ENCODE measurements around the gene UACA.
A peak's percentile ranks its signal among the peaks of the same experiment; 100 is the strongest.
"Not testable (repeated sequence)": the region's sequence is repeated elsewhere in the genome, so short reads cannot be mapped to it uniquely, and the experiment has no call there.

UACA gene

DNA sequence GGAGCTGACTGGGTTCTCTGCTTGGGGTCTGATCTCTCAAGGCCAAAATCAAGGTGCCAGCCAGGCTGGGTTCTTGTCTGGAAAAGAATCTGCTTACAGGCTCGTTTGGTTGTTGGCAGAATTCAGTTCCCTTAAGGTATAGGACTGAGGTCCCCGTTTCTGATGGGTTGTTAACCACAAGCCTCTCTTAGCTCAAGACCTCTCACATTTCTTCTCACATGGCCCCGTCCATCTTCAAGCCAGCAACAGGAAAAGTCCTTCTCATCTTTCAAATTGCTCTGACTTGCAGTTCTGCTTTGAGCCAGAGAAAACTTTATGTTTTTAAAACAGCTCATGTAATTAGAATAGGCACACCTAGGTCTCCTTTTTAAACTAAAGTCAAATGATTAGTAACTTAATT, 20.4 kb downstream of the UACA start:
- DNase-seq (ENCODE audit: low read depth), result no peak
- TF ChIP-seq MYC (IDR thresholded peaks at IDR 0.05; ENCODE audit: low read depth, low read length), result no peak
- no peak for TF ChIP-seq POLR2A (IDR thresholded peaks at IDR 0.05; ENCODE audit: extremely low read depth, insufficient read length)
- TF ChIP-seq, protein P1, sequence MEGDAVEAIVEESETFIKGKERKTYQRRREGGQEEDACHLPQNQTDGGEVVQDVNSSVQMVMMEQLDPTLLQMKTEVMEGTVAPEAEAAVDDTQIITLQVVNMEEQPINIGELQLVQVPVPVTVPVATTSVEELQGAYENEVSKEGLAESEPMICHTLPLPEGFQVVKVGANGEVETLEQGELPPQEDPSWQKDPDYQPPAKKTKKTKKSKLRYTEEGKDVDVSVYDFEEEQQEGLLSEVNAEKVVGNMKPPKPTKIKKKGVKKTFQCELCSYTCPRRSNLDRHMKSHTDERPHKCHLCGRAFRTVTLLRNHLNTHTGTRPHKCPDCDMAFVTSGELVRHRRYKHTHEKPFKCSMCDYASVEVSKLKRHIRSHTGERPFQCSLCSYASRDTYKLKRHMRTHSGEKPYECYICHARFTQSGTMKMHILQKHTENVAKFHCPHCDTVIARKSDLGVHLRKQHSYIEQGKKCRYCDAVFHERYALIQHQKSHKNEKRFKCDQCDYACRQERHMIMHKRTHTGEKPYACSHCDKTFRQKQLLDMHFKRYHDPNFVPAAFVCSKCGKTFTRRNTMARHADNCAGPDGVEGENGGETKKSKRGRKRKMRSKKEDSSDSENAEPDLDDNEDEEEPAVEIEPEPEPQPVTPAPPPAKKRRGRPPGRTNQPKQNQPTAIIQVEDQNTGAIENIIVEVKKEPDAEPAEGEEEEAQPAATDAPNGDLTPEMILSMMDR (IDR thresholded peaks at IDR 0.05; ENCODE audit: low read depth, low read length), result no peak
- TF ChIP-seq, protein P2, sequence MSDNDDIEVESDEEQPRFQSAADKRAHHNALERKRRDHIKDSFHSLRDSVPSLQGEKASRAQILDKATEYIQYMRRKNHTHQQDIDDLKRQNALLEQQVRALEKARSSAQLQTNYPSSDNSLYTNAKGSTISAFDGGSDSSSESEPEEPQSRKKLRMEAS (IDR thresholded peaks at IDR 0.05; ENCODE audit: low read depth, low read length), result no peak
- H3K4me3 ChIP-seq (ENCODE audit: low read depth, low read length), result no peak overlapping the region

- TF ChIP-seq, protein P1 (IDR thresholded peaks at IDR 0.05; ENCODE audit: low read depth, low read length), result no peak
- TF ChIP-seq MYC (IDR thresholded peaks at IDR 0.05; ENCODE audit: low read depth, low read length), result no peak
- TF ChIP-seq, protein P2 (IDR thresholded peaks at IDR 0.05; ENCODE audit: low read depth, low read length), result no peak
- TF ChIP-seq POLR2A (IDR thresholded peaks at IDR 0.05; ENCODE audit: extremely low read depth, insufficient read length), result no peak
- no peak overlapping the region for H3K4me3 ChIP-seq (ENCODE audit: low read depth, low read length)
- peak; percentile 59 for DNase-seq (ENCODE audit: low read depth)
Observed at GRCh38 chr15:70741677-70742293, 21.6 kb downstream of the UACA start.

- H3K4me3 ChIP-seq (ENCODE audit: low read depth, low read length), result no peak overlapping the region
- TF ChIP-seq POLR2A (IDR thresholded peaks at IDR 0.05; ENCODE audit: extremely low read depth, insufficient read length) (no peak), MYC (IDR thresholded peaks at IDR 0.05; ENCODE audit: low read depth, low read length) (no peak)
- TF ChIP-seq, protein P1 (IDR thresholded peaks at IDR 0.05; ENCODE audit: low read depth, low read length), result no peak
- TF ChIP-seq, protein P2 (IDR thresholded peaks at IDR 0.05; ENCODE audit: low read depth, low read length), result no peak
- peak; percentile 35 for DNase-seq (ENCODE audit: low read depth)
Observed at GRCh38 chr15:70741107-70741531, 22.2 kb downstream of the UACA start.

DNA sequence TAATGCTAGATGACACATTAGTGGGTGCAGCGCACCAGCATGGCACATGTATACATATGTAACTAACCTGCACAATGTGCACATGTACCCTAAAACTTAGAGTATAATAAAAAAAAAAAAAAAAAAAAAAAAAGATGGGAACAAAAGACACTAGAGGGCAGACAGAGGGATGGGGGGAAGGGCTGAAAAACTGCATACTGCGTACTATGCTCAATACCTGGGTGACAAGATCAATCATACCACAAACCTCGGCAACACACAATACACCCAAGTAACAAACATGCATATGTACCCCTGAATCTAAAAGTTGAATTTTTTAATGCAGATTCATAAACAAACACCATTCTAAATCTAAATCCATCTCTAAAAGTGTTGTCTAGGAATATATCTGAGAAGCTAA, 28.3 kb downstream of the UACA start:
- not testable (repeated sequence) for DNase-seq (ENCODE audit: low read depth); H3K4me3 ChIP-seq (ENCODE audit: low read depth, low read length)

GRCh38 chr15:70729164-70729563, 34.2 kb downstream of the UACA start:
- TF ChIP-seq POLR2A (IDR thresholded peaks at IDR 0.05; ENCODE audit: extremely low read depth, insufficient read length) (no peak), MYC (IDR thresholded peaks at IDR 0.05; ENCODE audit: low read depth, low read length) (no peak)
- TF ChIP-seq, protein P2 (IDR thresholded peaks at IDR 0.05; ENCODE audit: low read depth, low read length), result no peak
- TF ChIP-seq, protein P1 (IDR thresholded peaks at IDR 0.05; ENCODE audit: low read depth, low read length), result no peak
- H3K4me3 ChIP-seq (ENCODE audit: low read depth, low read length), result no peak overlapping the region
- no peak for DNase-seq (ENCODE audit: low read depth)

DNA sequence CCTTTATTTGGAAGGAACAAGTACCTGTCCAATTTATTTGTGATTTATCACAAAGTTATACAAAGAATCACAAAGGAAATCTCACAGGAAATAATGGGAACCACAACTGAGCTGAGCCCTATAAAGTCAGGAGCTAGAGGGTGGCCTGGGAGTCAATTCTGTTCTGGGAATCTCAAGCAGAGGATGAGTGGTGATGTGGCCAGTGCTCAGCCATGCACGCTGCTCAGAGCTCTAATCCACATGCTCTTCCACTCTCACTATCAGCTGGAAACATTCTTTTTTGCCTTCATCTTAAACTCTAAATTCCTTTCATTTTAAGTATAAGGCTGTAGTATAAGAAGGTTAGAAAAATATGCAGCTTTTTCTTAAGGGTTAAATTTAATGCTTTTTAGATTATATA, 36.6 kb downstream of the UACA start:
- no peak overlapping the region for H3K4me3 ChIP-seq (ENCODE audit: low read depth, low read length)
- TF ChIP-seq POLR2A (IDR thresholded peaks at IDR 0.05; ENCODE audit: extremely low read depth, insufficient read length), result no peak
- TF ChIP-seq, protein P1 (IDR thresholded peaks at IDR 0.05; ENCODE audit: low read depth, low read length), result no peak
- TF ChIP-seq MYC (IDR thresholded peaks at IDR 0.05; ENCODE audit: low read depth, low read length), result no peak
- DNase-seq (ENCODE audit: low read depth), result no peak

All from NB4 (cell line).